Measurements from ENCODE around the gene FADS6. TPM values are rescaled to one million over a fixed set of nuclear protein-coding genes. Genes with fewer than 3 reads are reported as not detected.

FADS6 gene
- total and polyA plus RNA-seq, 7 donors: 0.01 TPM; not detected in 6

- peaks cover 0 to 69% (median 16%) of the 10 kb centered on the region in 3 donors for H3K27me3 ChIP-seq (ENCODE audit: insufficient read depth in 3 of 3, low read length in 2 of 3)
- H3K36me3 ChIP-seq (ENCODE audit: insufficient read depth in 1 of 2, low read depth in 1 of 2): no peaks in the 10 kb centered on the region
- WGBS, 3 donors: 50 to 51% (median 50%) methylated on average over 11 of the region's 11 CpGs
- no peak overlapping the region for H3K4me3 ChIP-seq
- ATAC-seq (no peak), DNase-seq (no peak)
- H3K27ac ChIP-seq: no peak overlapping the region
- intact Hi-C loops (cut with DNase I): no loop called here
- no peaks in the 10 kb centered on the region for H3K4me1 ChIP-seq
- no peaks in the 10 kb centered on the region for H3K9me3 ChIP-seq
- no peak for TF ChIP-seq CTCF (IDR thresholded peaks at IDR 0.05)
These were observed 43.9 kb upstream of the FADS6 start for GRCh38 chr17:74937064-74938051.

GRCh38 chr17:74936470-74936799, 43.0 kb upstream of the FADS6 start:
- no peak for TF ChIP-seq CTCF (IDR thresholded peaks at IDR 0.05)
- H3K27ac ChIP-seq: no peak overlapping the region
- DNase-seq (no peak), ATAC-seq (no peak)
- H3K4me3 ChIP-seq: no peak overlapping the region
- peaks cover 0 to 71% (median 17%) of the 10 kb centered on the region in 3 donors for H3K27me3 ChIP-seq (ENCODE audit: insufficient read depth in 3 of 3, low read length in 2 of 3)
- H3K4me1 ChIP-seq: no peaks in the 10 kb centered on the region
- no peaks in the 10 kb centered on the region for H3K36me3 ChIP-seq (ENCODE audit: insufficient read depth in 1 of 2, low read depth in 1 of 2)
- 11 to 19% (median 16%) methylated on average over 12 of the region's 12 CpGs for WGBS, 3 donors
- intact Hi-C loops (cut with DNase I): no loop called here
- H3K9me3 ChIP-seq: no peaks in the 10 kb centered on the region

GRCh38 chr17:74935585-74936469, 42.4 kb upstream of the FADS6 start, which contains the start of gene OTOP3:
OTOP3 (plus strand) TSS chr17:74935898; CDS start chr17:74935922, 24 bp downstream.
- Histone ChIP-seq H3K27me3 (ENCODE audit: insufficient read depth in 3 of 3, low read length in 2 of 3) (peaks cover 0 to 76% (median 17%) of the 10 kb centered on the region in 3 donors), H3K9me3 (no peaks in the 10 kb centered on the region), H3K36me3 (ENCODE audit: insufficient read depth in 1 of 2, low read depth in 1 of 2) (no peaks in the 10 kb centered on the region), H3K27ac (no peak within 1 kb of the TSS), H3K4me3 (no peak within 1 kb of the TSS), H3K4me1 (no peaks in the 10 kb centered on the region)
- DNase-seq (no peak), ATAC-seq (peak in 1 of 4 donors; percentile 14)
- WGBS, 3 donors: 3 to 4% (median 3%) methylated on average over 67 to 78 of the region's 78 CpGs
- TF ChIP-seq CTCF (IDR thresholded peaks at IDR 0.05): no peak
- intact Hi-C loops (cut with DNase I): no loop called here

- ATAC-seq (no peak), DNase-seq (no peak)
- TF ChIP-seq CTCF (IDR thresholded peaks at IDR 0.05): no peak
- H3K27ac ChIP-seq: no peak overlapping the region
- H3K27me3 ChIP-seq (ENCODE audit: insufficient read depth in 3 of 3, low read length in 2 of 3): peaks cover 0 to 83% (median 19%) of the 10 kb centered on the region in 3 donors
- H3K4me1 ChIP-seq: no peaks in the 10 kb centered on the region
- 62 to 70% (median 67%) methylated on average over 2 to 3 of the region's 3 CpGs for WGBS, 3 donors
- intact Hi-C loops (cut with DNase I): no loop called here
- H3K4me3 ChIP-seq: no peak overlapping the region
- H3K9me3 ChIP-seq: no peaks in the 10 kb centered on the region
- no peaks in the 10 kb centered on the region for H3K36me3 ChIP-seq (ENCODE audit: insufficient read depth in 1 of 2, low read depth in 1 of 2)
These were observed 41.6 kb upstream of the FADS6 start for GRCh38 chr17:74935048-74935447.
